ENCODE results near the gene ZG16B. TPM values are rescaled to one million over a fixed set of nuclear protein-coding genes. Genes with fewer than 3 reads are reported as not detected.

ZG16B gene
- total RNA-seq, 4 donors from 2014 or later, result 17.7 to 80.5 (median 23.4) TPM

- H3K9me3 ChIP-seq, result no peaks in the 10 kb centered on the region
- 85% methylated on average over 18 of the region's 21 CpGs for WGBS
- TF ChIP-seq CTCF (IDR thresholded peaks at IDR 0.05), result no peak
- no peak for TF ChIP-seq POLR2A (IDR thresholded peaks at IDR 0.05)
- TF ChIP-seq POLR2AphosphoS5 (IDR thresholded peaks at IDR 0.05), result no peak
- no peak for TF ChIP-seq EP300 (IDR thresholded peaks at IDR 0.05)
- peaks cover 3% of the 10 kb centered on the region for H3K4me1 ChIP-seq
- H3K27me3 ChIP-seq, result peaks cover 21% of the 10 kb centered on the region
- H3K27ac ChIP-seq, result no peak overlapping the region
- H3K4me3 ChIP-seq, result no peak overlapping the region
- DNase-seq (ENCODE audit: low spot score in 2 of 2), result peak; percentile 37 to 65
- no peaks in the 10 kb centered on the region for H3K36me3 ChIP-seq
Observed at GRCh38 chr16:2799205-2799858, 30.8 kb upstream of the ZG16B start.

DNA sequence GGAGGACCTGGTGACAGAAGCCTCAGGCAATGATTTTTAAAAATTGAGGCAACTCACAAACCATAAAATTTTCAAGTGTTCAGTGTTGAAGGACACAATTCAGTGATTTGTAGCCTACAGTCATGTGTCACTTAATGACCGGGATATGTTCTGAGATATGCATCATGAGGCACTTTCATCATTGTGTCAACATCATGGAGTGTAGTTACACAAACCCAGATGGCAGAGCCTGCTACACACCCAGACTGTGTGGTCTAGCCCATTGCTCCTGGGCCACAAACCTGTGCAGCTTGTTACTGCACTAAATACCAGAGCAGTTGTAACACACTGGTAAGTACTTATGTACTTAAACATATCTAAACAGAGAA, 30.3 kb upstream of the ZG16B start:
- Histone ChIP-seq H3K9me3 (no peaks in the 10 kb centered on the region), H3K4me1 (peaks cover 3% of the 10 kb centered on the region), H3K4me3 (no peak overlapping the region), H3K36me3 (no peaks in the 10 kb centered on the region), H3K27ac (no peak overlapping the region), H3K27me3 (peaks cover 19% of the 10 kb centered on the region)
- TF ChIP-seq CTCF (IDR thresholded peaks at IDR 0.05) (no peak), POLR2A (IDR thresholded peaks at IDR 0.05) (no peak), POLR2AphosphoS5 (IDR thresholded peaks at IDR 0.05) (no peak), EP300 (IDR thresholded peaks at IDR 0.05) (no peak)
- peak in 1 of 2 donors; percentile 27 for DNase-seq (ENCODE audit: low spot score in 2 of 2)
- WGBS, result no CpG with 5 or more reads among the region's 1 CpG

GRCh38 chr16:2803545-2804195, 26.4 kb upstream of the ZG16B start:
- H3K27ac ChIP-seq, result no peak overlapping the region
- H3K4me3 ChIP-seq, result no peak overlapping the region
- no peaks in the 10 kb centered on the region for H3K9me3 ChIP-seq
- H3K36me3 ChIP-seq, result no peaks in the 10 kb centered on the region
- no peaks in the 10 kb centered on the region for H3K4me1 ChIP-seq
- H3K27me3 ChIP-seq, result peaks cover 15% of the 10 kb centered on the region
- DNase-seq (ENCODE audit: low spot score in 2 of 2), result peak in 1 of 2 donors; percentile 5
- TF ChIP-seq CTCF (IDR thresholded peaks at IDR 0.05), result no peak
- TF ChIP-seq EP300 (IDR thresholded peaks at IDR 0.05), result no peak
- TF ChIP-seq POLR2A (IDR thresholded peaks at IDR 0.05), result no peak
- TF ChIP-seq POLR2AphosphoS5 (IDR thresholded peaks at IDR 0.05), result no peak
- WGBS, result 88% methylated on average over 3 of the region's 3 CpGs

GRCh38 chr16:2804728-2805127, 25.4 kb upstream of the ZG16B start:
- TF ChIP-seq EP300 (IDR thresholded peaks at IDR 0.05), result no peak
- no peak for TF ChIP-seq CTCF (IDR thresholded peaks at IDR 0.05)
- TF ChIP-seq POLR2A (IDR thresholded peaks at IDR 0.05), result no peak
- TF ChIP-seq POLR2AphosphoS5 (IDR thresholded peaks at IDR 0.05), result no peak
- Histone ChIP-seq H3K4me3 (no peak overlapping the region), H3K4me1 (no peaks in the 10 kb centered on the region), H3K27me3 (peaks cover 10% of the 10 kb centered on the region), H3K36me3 (no peaks in the 10 kb centered on the region), H3K27ac (no peak overlapping the region), H3K9me3 (no peaks in the 10 kb centered on the region)
- 88% methylated on average over 4 of the region's 4 CpGs for WGBS
- peak; percentile 28 to 32 for DNase-seq (ENCODE audit: low spot score in 2 of 2)

- H3K4me1 ChIP-seq, result no peaks in the 10 kb centered on the region
- WGBS, result 84% methylated on average over 5 of the region's 5 CpGs
- TF ChIP-seq EP300 (IDR thresholded peaks at IDR 0.05) (no peak), CTCF (IDR thresholded peaks at IDR 0.05) (no peak), POLR2AphosphoS5 (IDR thresholded peaks at IDR 0.05) (no peak), POLR2A (IDR thresholded peaks at IDR 0.05) (no peak)
Observed at GRCh38 chr16:2806286-2806685, 23.8 kb upstream of the ZG16B start.

More at GRCh38 chr16:2806286-2806685, 23.8 kb upstream of the ZG16B start:
- Histone ChIP-seq H3K9me3 (no peaks in the 10 kb centered on the region), H3K27ac (no peak overlapping the region), H3K4me3 (no peak overlapping the region), H3K27me3 (peaks cover 16% of the 10 kb centered on the region), H3K36me3 (no peaks in the 10 kb centered on the region)
- peak in 1 of 2 donors; percentile 18 for DNase-seq (ENCODE audit: low spot score in 2 of 2)
